Brain microvascular endothelial cell (primary cell): ENCODE measurements around the gene FCRL6.
A peak's percentile ranks its signal among the peaks of the same experiment; 100 is the strongest.

ENCODE experiments used
- DNase-seq: peaks from one replicate; pipeline ENCODE4 v3.0.0-alpha.2; 2020
- H3K27ac ChIP-seq: fragments of 250-450 bp; sonication (Bioruptor Pico); 2 replicates; pipeline ENCODE4 v1.5.1; 2020; ENCODE audit warnings: mild to moderate bottlenecking, moderate library complexity
- H3K27me3 ChIP-seq: fragments of 250-450 bp; sonication (Bioruptor Pico); replicated peaks from 2 replicates; pipeline ENCODE4 v1.5.1; 2020; ENCODE audit warnings: mild to moderate bottlenecking
- H3K36me3 ChIP-seq: fragments of 250-450 bp; sonication (Bioruptor Pico); replicated peaks from 2 replicates; pipeline ENCODE4 v1.5.1; 2020; ENCODE audit warnings: mild to moderate bottlenecking
- H3K4me3 ChIP-seq: 2 replicates; pipeline ENCODE4 v1.5.1; 2011; ENCODE audit warnings: low read depth, mild to moderate bottlenecking, control low read depth, low read length, moderate library complexity
- in situ Hi-C: cut with HindIII; loops from 2 replicates; pipeline ENCODE4 v1.10.0; 2017; ENCODE audit warnings: low sequenced_read_pairs, low pct_ligation_motif_present
- TF ChIP-seq, protein P1 (sequence below): IDR thresholded peaks from 2 replicates; pipeline ENCODE4 v1.5.1; 2011; ENCODE audit warnings: low read depth, mild to moderate bottlenecking, moderate library complexity, low read length, control low read depth, inconsistent platforms; ENCODE audit errors: missing control alignments

The FCRL6 gene

DNA sequence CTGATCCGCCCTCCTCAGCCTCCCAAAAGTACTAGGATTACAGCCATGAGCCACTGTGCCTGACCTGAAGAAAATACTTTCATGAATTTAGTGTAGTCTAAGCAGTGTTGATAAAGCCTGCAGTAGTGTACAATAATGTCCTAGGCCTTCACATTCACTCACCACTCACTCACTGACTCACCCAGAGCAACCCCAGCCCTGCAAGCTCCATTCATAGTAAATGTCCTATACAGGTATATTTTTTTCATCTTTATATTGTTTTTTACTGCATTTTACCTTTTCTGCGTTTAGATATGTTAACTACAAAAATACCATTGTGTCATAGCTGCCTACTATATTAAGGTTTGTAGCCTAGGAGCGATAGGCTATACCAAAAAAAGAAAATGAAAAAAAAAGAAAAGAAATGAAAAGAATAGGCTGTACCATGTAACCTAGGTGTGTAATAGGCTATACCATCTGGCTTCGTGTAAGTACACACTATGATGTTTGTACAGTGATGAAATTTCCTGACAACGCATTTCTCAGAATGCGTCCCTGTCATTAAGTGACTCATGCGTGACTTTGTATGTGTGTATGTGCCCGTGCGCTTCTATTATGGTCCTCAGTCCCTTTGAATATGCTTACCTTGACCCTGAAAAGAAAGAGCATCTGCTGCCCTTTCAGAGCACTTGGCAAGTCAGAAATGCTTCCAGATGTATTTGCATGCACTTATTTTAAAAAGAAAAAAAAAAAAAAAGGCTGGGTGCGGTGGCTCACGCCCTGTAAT is 15.3 kb downstream of the FCRL6 start:
- Histone ChIP-seq H3K27me3 (peaks cover 2% of the 10 kb centered on the region), H3K36me3 (no peaks in the 10 kb centered on the region), H3K4me3 (no peak overlapping the region), H3K27ac (no peak overlapping the region)
- in situ Hi-C loops, result no loop called here
- peak; percentile 25 for DNase-seq
- TF ChIP-seq, protein P1, sequence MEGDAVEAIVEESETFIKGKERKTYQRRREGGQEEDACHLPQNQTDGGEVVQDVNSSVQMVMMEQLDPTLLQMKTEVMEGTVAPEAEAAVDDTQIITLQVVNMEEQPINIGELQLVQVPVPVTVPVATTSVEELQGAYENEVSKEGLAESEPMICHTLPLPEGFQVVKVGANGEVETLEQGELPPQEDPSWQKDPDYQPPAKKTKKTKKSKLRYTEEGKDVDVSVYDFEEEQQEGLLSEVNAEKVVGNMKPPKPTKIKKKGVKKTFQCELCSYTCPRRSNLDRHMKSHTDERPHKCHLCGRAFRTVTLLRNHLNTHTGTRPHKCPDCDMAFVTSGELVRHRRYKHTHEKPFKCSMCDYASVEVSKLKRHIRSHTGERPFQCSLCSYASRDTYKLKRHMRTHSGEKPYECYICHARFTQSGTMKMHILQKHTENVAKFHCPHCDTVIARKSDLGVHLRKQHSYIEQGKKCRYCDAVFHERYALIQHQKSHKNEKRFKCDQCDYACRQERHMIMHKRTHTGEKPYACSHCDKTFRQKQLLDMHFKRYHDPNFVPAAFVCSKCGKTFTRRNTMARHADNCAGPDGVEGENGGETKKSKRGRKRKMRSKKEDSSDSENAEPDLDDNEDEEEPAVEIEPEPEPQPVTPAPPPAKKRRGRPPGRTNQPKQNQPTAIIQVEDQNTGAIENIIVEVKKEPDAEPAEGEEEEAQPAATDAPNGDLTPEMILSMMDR, result no peak

GRCh38 chr1:159821171-159821867 is 19.2 kb downstream of the FCRL6 start:
- TF ChIP-seq, protein P1, result no peak
- Histone ChIP-seq H3K4me3 (no peak overlapping the region), H3K27ac (no peak overlapping the region), H3K36me3 (no peaks in the 10 kb centered on the region), H3K27me3 (peaks cover 2% of the 10 kb centered on the region)
- in situ Hi-C loops, result no loop called here
- DNase-seq, result no peak

DNA sequence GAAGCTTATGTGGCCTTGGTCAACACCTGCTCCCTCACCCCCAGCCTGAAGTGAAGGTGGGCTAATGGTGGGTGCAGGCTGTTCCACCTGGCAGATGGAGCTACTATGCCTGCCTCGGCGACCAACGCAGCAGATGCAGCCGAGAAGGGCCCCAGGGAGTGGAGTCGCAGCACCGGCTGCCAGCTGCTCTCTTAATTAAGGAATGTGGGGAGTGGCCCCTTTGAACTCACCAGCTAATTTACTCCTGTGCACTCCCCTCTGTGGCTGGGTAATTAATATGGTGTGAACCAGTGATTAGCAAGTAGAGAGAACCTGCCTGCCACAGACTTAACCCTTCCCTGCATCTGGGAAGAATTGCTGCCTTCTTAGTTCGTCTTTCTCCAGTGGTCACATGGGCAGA is 21.2 kb downstream of the FCRL6 start:
- in situ Hi-C loops, result no loop called here
- H3K27me3 ChIP-seq, result peaks cover 2% of the 10 kb centered on the region
- no peak overlapping the region for H3K4me3 ChIP-seq
- H3K27ac ChIP-seq, result no peak overlapping the region
- DNase-seq, result no peak
- TF ChIP-seq, protein P1, result no peak
- no peaks in the 10 kb centered on the region for H3K36me3 ChIP-seq

DNA sequence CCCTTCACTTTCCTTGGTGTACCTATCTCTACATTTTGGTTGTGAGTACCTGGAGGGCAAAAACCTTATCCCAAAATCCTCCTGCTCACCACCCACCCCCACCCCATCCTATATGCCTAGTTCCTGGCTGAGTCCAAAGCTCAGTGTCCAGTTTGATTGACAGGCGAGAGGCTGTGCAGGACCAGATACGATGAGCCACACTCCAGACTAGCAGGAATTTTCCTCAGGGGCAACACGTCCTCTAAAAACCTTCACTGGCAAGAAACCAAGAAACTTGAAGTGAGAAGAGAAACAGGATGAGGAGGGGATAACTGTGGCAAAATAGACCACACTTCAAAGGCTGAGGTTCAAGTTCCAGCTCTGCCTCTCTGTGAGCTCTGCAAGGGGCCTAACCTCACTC is 23.4 kb downstream of the FCRL6 start:
- TF ChIP-seq, protein P1, result no peak
- no peak for DNase-seq
- H3K27me3 ChIP-seq, result peaks cover 2% of the 10 kb centered on the region
- H3K36me3 ChIP-seq, result no peaks in the 10 kb centered on the region
- in situ Hi-C loops, result no loop called here
- H3K4me3 ChIP-seq, result no peak overlapping the region
- H3K27ac ChIP-seq, result no peak overlapping the region

GRCh38 chr1:159826441-159827101 is 24.4 kb downstream of the FCRL6 start, which contains the start of gene SLAMF8:
TSS of gene SLAMF8 (plus strand) at chr1:159826873. CDS start at chr1:159826899, 26 bp downstream.
- Histone ChIP-seq H3K4me3 (no peak within 1 kb of the TSS), H3K27me3 (no peaks in the 10 kb centered on the region), H3K27ac (no peak within 1 kb of the TSS), H3K36me3 (no peaks in the 10 kb centered on the region)
- in situ Hi-C loops, result no loop called here
- DNase-seq, result no peak
- TF ChIP-seq, protein P1, result no peak
